ENCODE results near the gene OSTN.

Gene OSTN

GRCh38 chr3:191235331-191236314, 36.6 kb downstream of the OSTN start:
- peak in 1 of 5 experiments; percentile 23 for DNase-seq

GRCh38 chr3:191236646-191237045, 37.6 kb downstream of the OSTN start:
- DNase-seq: no peak

- DNase-seq: no peak
Measured at GRCh38 chr3:191237047-191237882, 38.2 kb downstream of the OSTN start.

- no peak for DNase-seq
Measured at GRCh38 chr3:191238321-191238817, 39.3 kb downstream of the OSTN start.

GRCh38 chr3:191239407-191240031, 40.5 kb downstream of the OSTN start:
- DNase-seq: no peak

GRCh38 chr3:191240486-191240885, 41.4 kb downstream of the OSTN start:
- DNase-seq: no peak

- peak in 1 of 5 experiments; percentile 5 for DNase-seq
Measured at GRCh38 chr3:191244242-191244867, 45.3 kb downstream of the OSTN start.

- peak in 1 of 5 experiments; percentile 27 for DNase-seq
Measured at GRCh38 chr3:191246034-191246433, 47.0 kb downstream of the OSTN start.

GRCh38 chr3:191246630-191247029, 47.6 kb downstream of the OSTN start:
- DNase-seq: no peak

- DNase-seq: no peak
Measured at GRCh38 chr3:191253089-191253799, 54.2 kb downstream of the OSTN start.

- no peak for DNase-seq
Measured at GRCh38 chr3:191254098-191254873, 55.2 kb downstream of the OSTN start.

- DNase-seq: no peak
Measured at GRCh38 chr3:191255156-191255555, 56.1 kb downstream of the OSTN start.

- no peak for DNase-seq
Measured at GRCh38 chr3:191256405-191256804, 57.4 kb downstream of the OSTN start.

- DNase-seq: no peak
Measured at GRCh38 chr3:191257286-191257685, 58.2 kb downstream of the OSTN start.

GRCh38 chr3:191259486-191259885, 60.4 kb downstream of the OSTN start:
- no peak for DNase-seq

- no peak for DNase-seq
Measured at GRCh38 chr3:191260431-191261303, 61.6 kb downstream of the OSTN start.

- DNase-seq: no peak
Measured at GRCh38 chr3:191261304-191261638, 62.2 kb downstream of the OSTN start.

GRCh38 chr3:191262650-191263049, 63.6 kb downstream of the OSTN start:
- DNase-seq: no peak

- no peak for DNase-seq
Measured at GRCh38 chr3:191263365-191263764, 64.3 kb downstream of the OSTN start.

- no peak for DNase-seq
Measured at GRCh38 chr3:191263850-191264249, 64.8 kb downstream of the OSTN start.

Data from T-helper 2 cell (primary cell).